Measurements from ENCODE around the gene TOMM70.

- TF ChIP-seq POLR2AphosphoS5 (IDR thresholded peaks at IDR 0.05; ENCODE audit: borderline replicate concordance, low read depth, low read length) (peak; percentile 42), EZH2 (IDR thresholded peaks at IDR 0.05) (no peak)
Observed at GRCh38 chr3:100402256-100402655, 1.4 kb upstream of the TOMM70 start.
